HepG2 (cell line): ENCODE results near the gene ABCC3. TPM values are rescaled to one million over a fixed set of nuclear protein-coding genes. Genes with fewer than 3 reads are reported as not detected.

Source experiments
- AKNA ChIP-seq: sonication (generic); formaldehyde crosslinking; IDR thresholded peaks from 2 replicates; pipeline ENCODE4 v1.4.0; 2020; ENCODE audit warnings: missing genetic modification reagents, borderline replicate concordance
- HDAC2 ChIP-seq: sonication (generic); formaldehyde crosslinking; IDR thresholded peaks from 2 replicates; pipeline ENCODE4 v1.4.0; 2020; ENCODE audit warnings: missing genetic modification reagents
- HNRNPL ChIP-seq: fragments of 200-400 bp; formaldehyde crosslinking; IDR thresholded peaks from 2 replicates; pipeline ENCODE4 v1.6.1; 2017; ENCODE audit warnings: mild to moderate bottlenecking, low read depth, low read length
- RFX3 ChIP-seq: IDR thresholded peaks from 2 replicates; pipeline ENCODE4 v1.6.1; 2016; ENCODE audit warnings: missing biosample characterization, missing genetic modification reagents
- RORA ChIP-seq: sonication (generic); formaldehyde crosslinking; IDR thresholded peaks from 2 replicates; pipeline ENCODE4 v1.5.0; 2020; ENCODE audit warnings: mild to moderate bottlenecking, missing genetic modification reagents, moderate library complexity
- SNAPC4 ChIP-seq: sonication (generic); formaldehyde crosslinking; IDR thresholded peaks from 2 replicates; pipeline ENCODE4 v1.4.0; 2020; ENCODE audit warnings: mild to moderate bottlenecking, missing genetic modification reagents
- SYNCRIP ChIP-seq: fragments of 200-400 bp; formaldehyde crosslinking; IDR thresholded peaks from 2 replicates; pipeline ENCODE4 v1.6.1; 2018; ENCODE audit warnings: mild to moderate bottlenecking, low read depth, low read length; ENCODE audit not compliant: insufficient read depth
- TEAD3 ChIP-seq: optimal IDR thresholded peaks from 2 replicates; pipeline ENCODE3; 2016; ENCODE audit warnings: borderline replicate concordance
- ZBTB21 ChIP-seq: sonication (generic); formaldehyde crosslinking; IDR thresholded peaks from 2 replicates; pipeline ENCODE4 v1.4.0; 2020; ENCODE audit warnings: missing genetic modification reagents
- ZNF256 ChIP-seq: sonication (generic); formaldehyde crosslinking; conservative IDR thresholded peaks from 2 replicates; pipeline ENCODE4 v1.4.0; 2020; ENCODE audit warnings: missing genetic modification reagents
- ZNF282 ChIP-seq: fragments of 450-650 bp; IDR thresholded peaks from 2 replicates; pipeline ENCODE4 v1.6.1; 2018; ENCODE audit not compliant: partially characterized antibody
- ZNF557 ChIP-seq: sonication (generic); formaldehyde crosslinking; IDR thresholded peaks from 2 replicates; pipeline ENCODE4 v1.4.0; 2020; ENCODE audit warnings: missing genetic modification reagents
- ZNF879 ChIP-seq: sonication (generic); formaldehyde crosslinking; IDR thresholded peaks from 2 replicates; pipeline ENCODE4 v1.8.1; 2023; ENCODE audit warnings: missing genetic modification reagents
- polyA plus RNA-seq, 8 experiments: library from polyadenylated mRNA; depleted of rRNA in 3 of 8; stranded (reverse) in 7 of 8; unstranded in 1 of 8; fragments of >200 nt; fragmentation: Illumina TruSeq in 4 of 8; extraction: Trizol in 4 of 8; gene quantifications; 2 replicates each; pipeline versions ENCODE4 v1.2.1 to v1.2.3, GENCODE V29; 2011 to 2016; ENCODE audit warnings: low read depth in 4 of 8, missing spikeins in 1 of 8, mixed read lengths in 1 of 8; ENCODE audit not compliant: insufficient read depth in 1 of 8
- total RNA-seq, 5 experiments: library from RNA; depleted of rRNA; stranded (reverse); fragments of >200 nt; fragmentation: Illumina TruSeq; extraction: Trizol; gene quantifications; 2 replicates each; pipeline ENCODE4 v1.2.3, GENCODE V29; 2016; ENCODE audit warnings: low read depth in 1 of 5
- TF ChIP-seq, protein P1 (sequence below): IDR thresholded peaks from 2 replicates; pipeline ENCODE4 v1.6.1; 2016; ENCODE audit warnings: mild to moderate bottlenecking, missing biosample characterization, missing genetic modification reagents
- TF ChIP-seq, protein P2 (sequence below): sonication (generic); formaldehyde crosslinking; IDR thresholded peaks from 2 replicates; pipeline ENCODE4 v1.8.0; 2022; ENCODE audit warnings: mild to moderate bottlenecking, missing genetic modification reagents, moderate library complexity

ABCC3 gene
- total and polyA plus RNA-seq, 2 of the 13 experiments (the other 11 are each of a cell fraction or from before 2014, with no cell fraction given) = 25.2 to 50.7 TPM

GRCh38 chr17:50660042-50660886 is 25.6 kb downstream of the ABCC3 start (continued):
- TF ChIP-seq SNAPC4 (CRISPR knock-in tag) (no peak), RFX3 (CRISPR knock-in tag) (no peak), HDAC2 (CRISPR knock-in tag) (peak; percentile 87), ZBTB21 (CRISPR knock-in tag) (no peak), SYNCRIP (no peak), AKNA (CRISPR knock-in tag) (no peak), RORA (CRISPR knock-in tag) (no peak), ZNF557 (CRISPR knock-in tag) (no peak), ZNF256 (no peak), HNRNPL (peak; percentile 81), TEAD3 (peak; percentile 72), ZNF282 (no peak), ZNF879 (CRISPR knock-in tag) (no peak)
- TF ChIP-seq, protein P1, sequence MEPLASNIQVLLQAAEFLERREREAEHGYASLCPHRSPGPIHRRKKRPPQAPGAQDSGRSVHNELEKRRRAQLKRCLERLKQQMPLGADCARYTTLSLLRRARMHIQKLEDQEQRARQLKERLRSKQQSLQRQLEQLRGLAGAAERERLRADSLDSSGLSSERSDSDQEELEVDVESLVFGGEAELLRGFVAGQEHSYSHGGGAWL (CRISPR knock-in tag) = no peak; the same call in 1 of the 2 replicates
- TF ChIP-seq, protein P2, sequence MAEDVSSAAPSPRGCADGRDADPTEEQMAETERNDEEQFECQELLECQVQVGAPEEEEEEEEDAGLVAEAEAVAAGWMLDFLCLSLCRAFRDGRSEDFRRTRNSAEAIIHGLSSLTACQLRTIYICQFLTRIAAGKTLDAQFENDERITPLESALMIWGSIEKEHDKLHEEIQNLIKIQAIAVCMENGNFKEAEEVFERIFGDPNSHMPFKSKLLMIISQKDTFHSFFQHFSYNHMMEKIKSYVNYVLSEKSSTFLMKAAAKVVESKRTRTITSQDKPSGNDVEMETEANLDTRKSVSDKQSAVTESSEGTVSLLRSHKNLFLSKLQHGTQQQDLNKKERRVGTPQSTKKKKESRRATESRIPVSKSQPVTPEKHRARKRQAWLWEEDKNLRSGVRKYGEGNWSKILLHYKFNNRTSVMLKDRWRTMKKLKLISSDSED (CRISPR knock-in tag) = no peak
